ENCODE results near the gene CD99. TPM values are rescaled to one million over a fixed set of nuclear protein-coding genes. Genes with fewer than 3 reads are reported as not detected.
A peak's percentile ranks its signal among the peaks of the same experiment; 100 is the strongest.

CD99 gene
- total and polyA plus RNA-seq, 2 of the 13 experiments (the other 11 are each of a cell fraction or from before 2014, with no cell fraction given) = 78.8 to 111 TPM

GRCh38 chrX:2654436-2655340 is 36.4 kb upstream of the CD99 start (continued):
- peak; percentile 96 for TF ChIP-seq PAXIP1 (CRISPR knock-in tag; conservative IDR thresholded peaks at IDR 0.05)
- no peak for TF ChIP-seq ZNF562 (CRISPR knock-in tag; IDR thresholded peaks at IDR 0.05; ENCODE audit: borderline replicate concordance)
- TF ChIP-seq GATAD1 (CRISPR knock-in tag; IDR thresholded peaks at IDR 0.05) = no peak; the same call in 1 of the 2 replicates
- no peak for TF ChIP-seq TCF12 (IDR thresholded peaks at IDR 0.05)
- TF ChIP-seq TCF12 (CRISPR knock-in tag; IDR thresholded peaks at IDR 0.05) = no peak
- 0 out of 2 replicates have a peak, but pooled peaks have one; percentile 41 for TF ChIP-seq NFKBIZ (CRISPR knock-in tag; IDR thresholded peaks at IDR 0.05)
- TF ChIP-seq ZBTB44 (CRISPR knock-in tag; IDR thresholded peaks at IDR 0.05) = no peak
- peak; percentile 26; the same call in 1 of the 2 replicates for TF ChIP-seq ZNF205 (CRISPR knock-in tag; IDR thresholded peaks at IDR 0.05)
- 0 out of 2 replicates have a peak, but pooled peaks have one; percentile 34 for TF ChIP-seq ZNF678 (CRISPR knock-in tag; IDR thresholded peaks at IDR 0.05)
- no peak for TF ChIP-seq GZF1 (CRISPR knock-in tag; IDR thresholded peaks at IDR 0.05)
- TF ChIP-seq MBNL3 (CRISPR knock-in tag; conservative IDR thresholded peaks at IDR 0.05) = no peak
- TF ChIP-seq ZBTB43 (CRISPR knock-in tag; conservative IDR thresholded peaks at IDR 0.05) = no peak
- 0 out of 2 replicates have a peak, but pooled peaks have one; percentile 60 for TF ChIP-seq ZNF230 (CRISPR knock-in tag; IDR thresholded peaks at IDR 0.05)
- TF ChIP-seq ZNF552 (CRISPR knock-in tag; IDR thresholded peaks at IDR 0.05; ENCODE audit: borderline replicate concordance) = 0 out of 2 replicates have a peak, but pooled peaks have one; percentile 33
- TF ChIP-seq PHF21A (CRISPR knock-in tag; IDR thresholded peaks at IDR 0.05) = peak; percentile 77
- 0 out of 2 replicates have a peak, but pooled peaks have one; percentile 11 for TF ChIP-seq RCOR2 (CRISPR knock-in tag; IDR thresholded peaks at IDR 0.05)
- no peak for TF ChIP-seq ZBTB25 (CRISPR knock-in tag; IDR thresholded peaks at IDR 0.05)
- peak; percentile 94 for TF ChIP-seq ZMYM3 (CRISPR knock-in tag; IDR thresholded peaks at IDR 0.05)
- peak; percentile 87 for TF ChIP-seq HNF4A (CRISPR knock-in tag; IDR thresholded peaks at IDR 0.05)
- peak; percentile 57; the same call in 1 of the 2 replicates for TF ChIP-seq CREM (IDR thresholded peaks at IDR 0.05)
- no peak for TF ChIP-seq CREM (CRISPR knock-in tag; IDR thresholded peaks at IDR 0.05)
- TF ChIP-seq CCAR2 (optimal IDR thresholded peaks at IDR 0.05; ENCODE audit: low read depth, low read length) = no peak
- no peak for TF ChIP-seq SETDB1 (CRISPR knock-in tag; IDR thresholded peaks at IDR 0.05; ENCODE audit: borderline replicate concordance)

Data from HepG2 (cell line).